Right hindlimb (tissue), 1 donor: ENCODE results near the gene SNCAIP.
"Not testable (repeated sequence)": the region's sequence is repeated elsewhere in the genome, so short reads cannot be mapped to it uniquely, and the experiment has no call there.

Source experiments
- DNase-seq: peaks from one replicate; pipeline ENCODE4 v3.0.0-alpha.2; 2018

Gene SNCAIP

DNA sequence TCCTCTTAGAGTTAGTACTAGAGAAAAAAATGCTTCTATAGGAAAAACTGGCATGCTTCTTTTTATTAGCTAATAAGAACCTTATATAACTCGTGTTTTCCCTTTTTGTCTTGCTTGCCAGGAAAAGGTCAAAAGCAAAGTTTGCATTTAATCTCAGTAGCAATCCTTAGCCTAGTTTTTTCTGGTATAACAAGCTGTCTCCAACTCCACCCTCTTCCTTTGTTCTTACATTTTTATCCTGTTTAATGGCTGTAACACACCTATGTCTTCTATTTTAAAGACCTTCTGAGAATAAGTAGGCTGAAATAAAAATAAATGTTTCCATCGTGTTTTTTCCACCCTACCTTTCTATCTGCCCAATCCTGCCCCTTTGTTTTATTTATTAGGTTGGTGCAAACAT, 158.3 kb downstream of the SNCAIP start:
- DNase-seq, result no peak

DNA sequence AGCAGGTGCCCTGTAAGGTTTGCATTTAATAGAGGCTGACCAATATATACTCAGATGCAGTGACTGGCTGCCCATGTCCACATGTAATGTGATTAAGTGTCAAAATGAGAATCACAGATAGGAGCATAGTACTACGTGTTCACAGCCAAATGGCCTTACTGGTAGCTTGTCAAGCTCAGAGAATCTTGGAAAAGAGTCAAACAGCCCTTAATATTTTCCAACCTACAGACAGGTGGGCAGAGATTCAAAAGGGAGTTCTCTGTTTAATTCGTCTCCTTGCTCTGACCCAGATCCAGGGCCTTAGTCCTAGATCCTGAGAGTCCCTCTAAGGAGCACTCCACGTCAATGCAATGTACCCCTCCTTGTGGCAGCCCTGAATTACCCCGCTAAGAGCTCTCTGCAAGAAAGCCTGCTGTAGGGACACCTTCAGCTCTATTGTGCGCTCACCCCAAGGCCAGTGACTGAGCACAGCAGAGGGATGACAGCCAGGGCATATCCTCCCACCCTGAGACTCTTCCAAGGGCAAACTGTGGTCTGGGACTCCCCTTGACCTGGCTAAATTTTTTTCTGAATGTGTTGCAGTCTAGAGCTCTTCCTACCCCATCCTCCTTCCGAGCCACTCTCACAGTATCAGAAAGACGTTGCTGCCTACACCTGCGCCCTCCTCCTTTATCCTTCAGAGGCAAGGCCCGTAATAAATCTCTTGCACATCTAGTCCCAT, 159.2 kb downstream of the SNCAIP start:
- DNase-seq, result no peak

DNA sequence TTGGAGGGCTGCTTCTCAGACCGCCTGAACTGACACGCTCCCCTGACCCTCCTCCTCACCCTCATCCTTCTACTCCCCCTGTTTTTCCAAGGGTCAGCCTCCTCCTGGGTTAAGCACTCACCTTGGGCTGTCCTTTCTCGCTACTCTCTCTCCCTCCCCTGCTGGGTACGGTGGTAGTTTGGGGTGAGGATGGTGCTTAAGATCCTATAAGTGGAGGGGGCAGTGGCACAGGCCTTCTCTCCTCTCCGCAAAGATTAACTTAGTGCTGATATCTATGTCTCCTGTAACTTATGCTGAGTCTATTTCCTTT, 159.7 kb downstream of the SNCAIP start:
- no peak for DNase-seq

DNA sequence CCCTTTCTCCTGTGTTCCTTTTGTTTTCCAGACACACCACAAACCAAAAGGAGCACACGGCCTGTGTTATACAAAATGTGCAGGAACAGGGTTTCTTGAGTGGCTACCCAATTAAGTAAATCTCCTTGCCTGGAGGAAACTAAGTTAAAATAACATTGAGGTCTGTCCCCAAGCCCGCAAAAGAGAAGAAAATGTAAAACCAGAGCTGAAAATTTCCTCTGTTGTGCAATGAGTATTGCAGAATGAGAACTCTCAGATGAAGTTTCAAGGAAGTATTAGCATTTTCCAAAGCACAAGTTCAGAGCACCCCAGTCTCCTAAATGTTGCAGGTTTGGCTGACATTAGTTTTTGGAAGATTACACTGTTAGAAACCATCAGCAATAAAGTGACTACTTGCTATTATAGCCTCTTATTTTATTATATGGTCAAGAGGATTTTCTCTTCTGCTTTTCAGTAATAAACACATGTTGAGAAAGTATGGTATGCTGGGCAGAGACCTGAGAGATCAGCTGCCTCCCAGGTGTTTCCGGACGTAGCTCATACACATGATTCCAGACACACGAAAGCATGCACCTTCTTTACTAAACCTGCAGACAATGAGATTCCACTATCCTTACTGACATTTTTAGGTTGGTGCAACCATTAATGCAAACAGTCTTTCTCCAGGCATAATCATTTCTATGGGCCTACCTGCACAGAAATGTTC, 161.3 kb downstream of the SNCAIP start:
- DNase-seq, result no peak

- DNase-seq, result no peak
These were observed 161.9 kb downstream of the SNCAIP start for GRCh38 chr5:122473941-122474340.

DNA sequence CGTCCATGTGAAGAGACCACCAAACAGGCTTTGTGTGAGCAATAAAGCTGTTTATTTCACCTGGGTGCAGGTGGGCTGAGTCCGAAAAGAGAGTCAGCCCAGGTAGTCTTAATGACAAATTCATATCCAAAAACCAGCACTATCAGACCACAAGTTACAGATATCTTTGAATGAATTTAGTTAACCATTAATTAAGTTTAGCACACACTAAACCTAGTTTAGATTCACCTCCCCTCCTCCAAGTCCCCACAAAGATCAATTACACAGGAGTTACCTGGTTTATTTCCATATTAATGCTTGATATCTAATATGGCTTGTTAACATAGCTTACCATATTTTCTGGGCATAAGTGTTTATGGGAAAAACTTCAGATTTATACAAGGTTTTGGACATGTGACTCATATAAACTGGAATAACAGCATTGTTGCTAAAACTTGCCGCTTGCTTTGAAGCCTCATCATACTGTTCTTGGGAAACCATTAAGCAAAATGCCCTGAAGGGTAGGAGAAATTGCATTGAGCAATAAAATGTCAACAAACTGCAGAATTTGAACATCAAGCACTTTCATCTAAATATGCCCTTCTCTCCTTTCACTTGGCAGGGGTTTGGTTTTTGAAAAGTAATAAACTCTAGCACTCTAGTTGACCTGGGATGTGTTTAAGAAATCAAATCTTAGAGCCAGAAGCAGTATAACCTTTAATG, 166.9 kb downstream of the SNCAIP start:
- DNase-seq, result no peak

GRCh38 chr5:122480146-122480545, 168.1 kb downstream of the SNCAIP start:
- no peak for DNase-seq

DNA sequence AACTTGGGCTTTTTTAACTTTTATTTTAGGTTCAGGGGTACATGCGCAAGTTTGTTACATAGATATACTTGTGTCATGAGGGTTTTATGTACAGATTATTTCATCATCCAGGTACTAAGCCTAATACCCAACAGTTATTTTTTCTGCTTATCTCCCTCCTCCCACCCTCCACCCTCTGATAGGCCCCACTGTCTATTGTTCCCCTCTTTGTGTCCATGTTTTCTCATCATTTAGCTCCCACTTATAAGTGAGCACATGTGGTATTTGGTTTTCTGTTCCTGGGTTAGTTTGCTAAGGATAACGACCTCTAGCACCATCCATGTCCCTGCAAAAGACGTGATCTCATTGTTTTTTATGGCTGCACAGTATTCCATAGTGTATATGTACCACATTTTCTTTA, 172.1 kb downstream of the SNCAIP start:
- DNase-seq, result no peak

- DNase-seq, result no peak
These were observed 173.2 kb downstream of the SNCAIP start for GRCh38 chr5:122485226-122485625.

- DNase-seq, result not testable (repeated sequence)
These were observed 174.6 kb downstream of the SNCAIP start for GRCh38 chr5:122486616-122487015.

- no peak for DNase-seq
These were observed 178.7 kb downstream of the SNCAIP start for GRCh38 chr5:122490718-122491117.

DNA sequence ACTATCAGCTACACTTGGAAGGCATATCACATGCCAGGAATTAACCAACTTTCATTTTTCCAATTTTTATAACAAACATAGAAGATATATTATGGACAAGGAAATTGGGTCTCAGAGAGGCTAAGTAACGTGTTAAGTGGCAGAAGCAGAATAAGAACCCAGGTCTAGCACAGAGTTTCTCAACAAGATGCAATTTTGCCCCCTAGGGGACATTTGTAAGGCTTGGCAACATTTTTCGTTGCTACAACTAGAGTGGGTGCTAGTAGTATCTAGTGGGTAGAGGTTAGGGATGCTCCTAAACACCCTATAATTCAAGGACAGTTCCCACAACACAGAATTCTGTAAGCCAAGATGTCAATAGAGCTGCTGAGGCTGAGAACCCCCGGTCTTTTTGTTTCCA, 180.6 kb downstream of the SNCAIP start:
- no peak for DNase-seq

DNA sequence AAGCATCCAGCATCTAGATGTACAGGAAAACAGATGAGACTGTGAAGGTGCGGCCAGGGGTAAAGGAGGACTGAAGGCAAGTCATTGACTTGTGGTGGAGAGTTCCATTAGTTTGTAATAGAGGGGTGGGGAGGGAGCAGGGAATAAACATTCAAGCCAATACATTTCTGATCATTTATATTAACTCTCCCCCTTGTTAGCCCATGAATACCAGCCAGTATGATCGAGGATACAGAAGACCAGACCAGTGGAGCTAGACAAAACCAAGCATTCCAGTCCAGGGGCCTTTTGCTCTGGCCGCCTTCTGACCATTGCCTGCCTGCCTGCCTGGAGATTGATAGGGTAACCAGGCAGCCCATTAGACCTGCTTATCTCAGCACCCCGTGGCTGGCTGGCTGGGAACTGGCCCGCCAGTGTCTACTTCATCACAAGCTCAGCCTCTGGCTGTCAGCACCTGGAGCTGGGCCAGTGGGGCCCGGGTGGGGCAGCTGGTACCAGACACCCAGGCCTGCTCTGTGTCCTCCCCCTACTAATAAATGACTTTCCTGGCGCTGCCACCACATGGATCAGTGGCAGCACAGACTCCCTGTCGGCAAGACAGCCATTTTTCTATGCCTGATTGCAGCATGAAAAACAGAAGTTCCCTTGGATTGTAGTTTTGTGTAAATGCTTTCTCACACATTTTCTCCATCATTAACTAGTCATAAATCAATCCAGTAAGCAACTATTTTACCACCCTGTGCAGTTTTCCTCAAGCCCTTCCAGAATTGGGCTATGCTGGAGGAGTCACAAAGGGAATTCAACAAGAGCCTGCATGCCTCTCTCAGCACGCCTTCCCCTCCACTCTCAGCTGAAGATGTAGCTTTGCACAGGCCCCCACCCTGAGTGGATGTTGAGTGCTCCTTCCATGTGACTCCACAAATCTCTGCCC, 181.3 kb downstream of the SNCAIP start:
- no peak for DNase-seq

DNA sequence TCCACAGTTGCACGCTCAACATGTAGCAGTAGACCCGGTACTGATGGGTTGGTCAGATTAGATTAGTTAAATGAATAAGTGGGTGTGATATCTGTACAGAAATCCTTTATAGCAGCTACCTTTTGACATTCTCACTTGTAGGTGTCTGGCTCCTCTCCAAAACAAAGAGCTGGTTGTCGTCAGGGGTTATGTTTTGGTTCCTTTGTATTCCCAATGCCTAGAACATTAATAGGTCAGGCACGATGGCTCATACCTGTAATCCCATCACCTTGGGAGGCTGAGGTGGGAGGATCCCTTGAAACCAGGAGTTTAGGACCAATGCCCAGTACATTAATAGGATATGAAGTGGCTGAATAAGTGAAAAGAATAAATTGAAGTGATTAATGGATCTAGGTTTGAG, 182.1 kb downstream of the SNCAIP start:
- DNase-seq, result no peak

- peak; percentile 33 for DNase-seq
These were observed 186.1 kb downstream of the SNCAIP start for GRCh38 chr5:122498163-122498562.

DNA sequence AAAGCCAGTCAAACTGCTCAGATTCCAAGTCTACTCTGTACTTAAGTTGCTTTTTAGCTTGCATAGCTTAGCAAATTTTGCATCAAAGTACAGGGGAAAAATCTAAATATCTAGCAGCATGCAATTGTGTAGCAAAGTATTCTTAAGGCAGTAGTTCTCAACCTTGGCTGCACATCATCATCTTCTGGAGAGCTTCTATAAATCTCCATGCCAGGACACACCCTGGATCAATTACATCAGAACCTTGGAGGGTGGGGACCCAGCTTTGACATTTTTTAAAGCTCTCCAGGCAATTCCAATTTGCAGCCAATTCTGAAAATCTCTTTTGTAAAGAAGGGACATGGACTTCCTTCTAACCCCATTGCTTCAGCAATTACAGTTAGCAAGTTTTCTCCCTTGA, 187.5 kb downstream of the SNCAIP start:
- DNase-seq, result peak; percentile 51

DNA sequence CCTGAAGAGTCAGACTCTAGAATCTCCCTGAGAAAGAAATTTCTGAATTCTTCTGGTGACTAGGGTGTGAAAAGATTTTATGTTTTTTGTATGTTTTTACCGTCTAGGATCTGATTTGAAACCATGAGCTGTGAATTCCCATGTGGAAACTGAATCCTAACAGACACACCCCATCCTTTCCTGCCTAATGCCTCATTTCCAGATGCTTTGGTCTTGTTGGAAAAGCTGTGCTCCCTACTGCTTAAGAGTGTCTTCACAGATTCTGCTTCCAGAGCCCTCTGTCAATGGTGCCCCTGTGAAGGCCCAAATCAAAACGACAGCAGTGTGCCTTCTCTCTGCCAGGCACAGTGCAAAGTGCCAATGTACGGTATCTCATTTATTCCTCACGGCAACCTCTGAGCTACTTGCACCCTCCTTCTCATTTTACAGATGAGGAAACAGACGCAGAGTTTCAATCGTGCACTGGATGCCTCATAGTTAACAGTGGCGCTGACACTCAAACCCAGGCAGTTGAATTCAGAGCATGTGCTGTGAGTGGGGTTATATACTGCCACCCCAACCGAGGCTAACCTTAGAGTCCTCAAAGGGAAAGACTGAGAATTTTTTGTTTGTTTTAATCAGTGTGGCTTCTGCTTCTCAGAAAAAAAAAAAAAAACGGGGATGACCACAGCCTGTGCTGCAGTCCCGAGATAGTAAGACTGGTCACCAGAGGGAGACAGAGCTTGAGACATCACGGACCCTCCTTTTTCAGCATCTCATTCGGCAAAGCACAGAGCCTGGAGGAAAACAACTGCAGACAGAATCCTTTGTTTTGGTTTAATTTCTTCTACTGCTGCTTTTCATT, 188.4 kb downstream of the SNCAIP start:
- DNase-seq, result peak; percentile 74

DNA sequence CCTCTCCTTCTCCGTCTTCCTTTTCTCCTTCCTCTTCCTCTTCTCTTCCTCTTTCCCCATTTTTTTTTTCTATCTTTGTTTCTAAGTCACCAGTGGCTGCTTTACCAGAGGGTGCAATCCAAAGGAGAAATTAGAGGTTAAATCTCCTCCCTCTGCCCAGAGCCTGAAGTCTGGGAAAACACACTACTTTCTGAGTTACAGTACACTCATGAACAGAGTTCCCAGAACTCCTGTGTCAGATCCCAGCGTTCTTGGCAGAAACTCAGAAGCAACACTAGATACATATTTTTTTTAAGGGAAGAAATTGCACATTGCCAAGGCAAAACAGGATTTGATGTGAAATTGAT, 189.0 kb downstream of the SNCAIP start:
- DNase-seq, result peak; percentile 47

- DNase-seq, result no peak
These were observed 195.0 kb downstream of the SNCAIP start for GRCh38 chr5:122507045-122507444.

DNA sequence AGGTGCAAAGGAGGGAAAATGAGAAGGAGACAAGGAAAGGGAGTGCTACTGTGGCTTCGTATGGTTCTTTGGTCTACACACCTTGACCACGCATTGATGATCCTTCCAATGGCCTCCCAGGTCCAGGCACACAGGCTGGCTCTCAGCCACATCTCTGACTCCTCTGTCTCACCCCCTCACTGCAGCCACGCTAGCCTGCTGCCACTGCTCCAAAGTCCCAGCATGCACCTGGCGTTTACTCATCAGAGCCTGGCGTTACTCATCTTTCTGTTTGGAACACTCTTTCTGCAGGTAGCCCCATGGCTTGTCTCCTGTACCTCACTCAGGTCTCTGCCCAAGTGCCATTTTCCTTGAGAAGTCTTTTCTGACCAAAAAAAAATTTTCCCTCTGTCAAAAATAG, 195.5 kb downstream of the SNCAIP start:
- DNase-seq, result no peak

GRCh38 chr5:122508623-122509022, 196.6 kb downstream of the SNCAIP start:
- no peak for DNase-seq
